GM21360 (cell line): ENCODE data around the gene SLC22A23.

Experiments used
- ATAC-seq: cut with Tn5 transposase; IDR thresholded peaks from one replicate; pipeline ENCODE4 v1.9.1; 2021; ENCODE audit warnings: mild to moderate bottlenecking, moderate library complexity; ENCODE audit not compliant: unreplicated experiment

SLC22A23 gene

DNA sequence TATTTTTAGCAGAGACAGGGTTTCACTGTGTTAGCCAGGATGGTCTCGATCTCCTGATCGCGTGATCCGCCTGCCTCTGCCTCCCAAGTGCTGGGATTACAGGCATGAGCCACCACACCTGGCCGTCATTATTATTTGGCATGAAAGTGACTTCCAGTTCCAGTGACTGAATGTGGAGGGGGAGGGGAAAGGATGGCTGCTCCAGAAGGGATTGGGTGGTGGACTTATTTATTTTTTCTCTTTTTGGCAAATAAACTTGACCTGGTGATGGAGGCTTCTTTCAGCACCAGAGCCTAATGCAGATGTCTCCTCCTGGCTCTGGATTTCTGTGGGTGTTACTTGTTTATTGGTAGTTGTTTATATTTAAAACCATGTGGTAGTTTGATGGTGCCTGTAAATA lies 16.9 kb upstream of the SLC22A23 start:
- ATAC-seq, result no peak

DNA sequence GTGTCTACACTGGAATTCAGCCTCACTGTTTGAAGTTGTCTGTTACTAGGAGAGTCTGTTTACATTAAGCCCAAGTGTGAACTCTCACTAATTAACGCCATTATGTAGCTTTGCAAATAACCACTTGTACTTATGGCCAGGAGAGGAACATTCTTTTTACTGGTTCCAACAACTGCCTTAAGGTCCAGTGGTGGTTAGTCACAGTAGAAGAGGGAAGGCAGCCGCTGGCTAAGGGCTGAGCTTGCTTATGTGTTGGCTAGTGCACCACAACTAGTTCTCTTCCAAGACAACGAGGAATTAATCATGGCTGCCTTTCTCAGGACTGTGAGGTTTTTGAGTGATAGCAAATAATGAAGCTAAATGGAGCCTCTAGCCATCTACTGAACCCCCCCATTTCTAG lies 14.9 kb upstream of the SLC22A23 start:
- no peak for ATAC-seq

GRCh38 chr6:3471286-3471685 lies 14.4 kb upstream of the SLC22A23 start:
- ATAC-seq, result no peak

- ATAC-seq, result no peak
These were observed 11.7 kb upstream of the SLC22A23 start for GRCh38 chr6:3468585-3468984.

- ATAC-seq, result no peak
These were observed 11.1 kb upstream of the SLC22A23 start for GRCh38 chr6:3467996-3468395.

DNA sequence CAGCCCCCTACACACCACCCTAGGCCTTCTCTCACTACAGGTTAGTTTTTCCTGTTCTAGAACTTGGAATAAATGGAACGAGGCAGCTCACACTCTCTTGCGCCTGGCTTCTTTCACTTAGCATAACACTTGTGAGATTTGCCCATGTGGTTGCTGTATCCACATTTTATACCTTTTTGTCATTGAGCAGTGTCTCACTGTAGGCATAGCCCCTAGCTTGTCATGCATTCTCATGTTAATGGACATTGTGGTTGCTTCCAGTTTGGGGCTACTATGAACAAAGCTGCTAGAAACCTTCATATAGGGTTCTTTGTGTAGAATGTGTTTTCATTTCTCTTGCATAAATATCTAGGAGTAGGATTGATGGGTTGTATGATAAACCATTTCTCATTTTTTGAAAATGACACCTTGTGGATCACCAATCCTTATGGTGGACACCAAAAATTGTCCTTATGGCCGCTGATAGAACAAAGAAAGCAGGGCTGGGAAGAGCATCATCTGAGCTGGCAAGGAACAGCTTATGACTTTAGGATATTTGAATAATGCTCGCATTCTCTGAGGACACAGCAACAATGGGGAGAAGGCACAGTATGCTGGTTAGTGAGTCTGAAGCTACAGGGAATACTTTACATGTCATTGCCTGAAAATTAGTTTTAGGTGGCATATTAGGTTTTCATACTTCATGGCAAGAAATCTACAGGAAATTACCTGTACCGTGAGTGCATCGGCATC lies 9.8 kb upstream of the SLC22A23 start:
- ATAC-seq, result no peak

GRCh38 chr6:3460253-3460652 lies 3.4 kb upstream of the SLC22A23 start:
- ATAC-seq, result no peak

GRCh38 chr6:3458706-3459421 lies 2.0 kb upstream of the SLC22A23 start:
- ATAC-seq, result no peak

- no peak for ATAC-seq
These were observed 1.1 kb upstream of the SLC22A23 start for GRCh38 chr6:3457710-3458602.

DNA sequence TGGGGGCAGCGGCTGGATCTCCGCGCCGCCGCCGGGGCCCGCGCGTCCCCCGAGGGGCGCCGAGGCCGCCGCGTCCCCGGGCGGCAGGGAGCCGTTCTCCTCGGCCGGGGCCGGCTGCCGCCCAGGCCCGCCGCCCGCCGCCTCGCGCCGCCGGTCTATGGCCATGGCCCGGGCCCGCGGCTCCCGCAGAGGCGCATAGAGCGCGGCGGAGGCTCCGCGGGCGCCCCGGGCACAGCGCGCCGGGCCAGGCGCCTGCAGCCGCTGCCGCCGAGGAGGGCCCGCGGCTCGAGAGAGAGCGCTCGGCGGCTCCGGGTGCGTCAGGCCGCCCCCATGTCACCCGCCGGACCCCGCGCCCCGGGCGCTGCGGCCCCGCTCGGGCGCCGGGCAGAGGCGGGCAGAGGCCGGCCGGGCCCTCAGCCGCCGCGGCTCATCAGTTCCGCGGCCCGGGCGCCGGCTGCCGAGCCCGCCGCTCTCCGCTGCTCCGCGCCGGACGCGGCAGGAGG lies 404 bp downstream of the SLC22A23 start:
- peak; percentile 45 for ATAC-seq

DNA sequence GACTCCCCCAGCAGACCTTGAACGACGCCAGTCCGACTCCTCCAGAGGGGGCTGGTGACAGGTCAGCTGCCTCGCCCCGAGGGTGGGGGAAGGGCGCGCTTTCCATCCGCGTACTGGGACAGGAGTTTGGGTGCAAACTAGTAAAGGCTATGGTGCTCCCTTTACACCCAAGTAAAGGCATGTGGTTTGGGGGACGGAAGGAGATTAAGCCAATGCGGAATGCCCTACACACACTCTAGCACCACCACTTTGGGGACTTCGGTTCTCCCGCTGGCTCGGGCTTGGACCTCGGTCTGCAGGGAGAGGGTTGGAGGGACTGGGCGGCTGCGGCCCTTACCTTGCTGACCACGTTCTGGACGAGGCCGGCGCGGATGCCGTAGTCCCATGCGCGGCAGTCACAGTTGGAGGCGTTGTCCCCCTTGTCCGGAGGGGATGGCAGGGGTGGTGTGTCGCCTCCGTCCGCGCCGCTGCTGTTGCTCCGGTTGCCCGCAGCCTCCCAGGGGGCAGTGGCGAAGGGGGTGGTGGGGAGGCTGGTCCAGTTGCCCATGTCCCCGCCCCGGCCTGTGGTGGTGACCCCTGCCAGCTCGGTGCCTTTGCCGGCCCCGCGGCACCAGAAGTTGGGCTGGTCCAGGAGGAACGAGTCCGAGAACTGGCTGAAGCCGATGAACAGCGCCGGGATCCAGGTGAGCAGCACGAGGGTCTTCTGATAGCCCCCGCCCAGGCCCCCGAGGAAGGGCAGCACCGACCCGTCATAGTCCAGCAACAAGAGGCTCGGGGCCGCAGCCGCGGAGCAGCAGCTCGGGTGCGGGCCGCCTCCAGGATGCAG lies 1.1 kb downstream of the SLC22A23 start:
- ATAC-seq, result no peak

DNA sequence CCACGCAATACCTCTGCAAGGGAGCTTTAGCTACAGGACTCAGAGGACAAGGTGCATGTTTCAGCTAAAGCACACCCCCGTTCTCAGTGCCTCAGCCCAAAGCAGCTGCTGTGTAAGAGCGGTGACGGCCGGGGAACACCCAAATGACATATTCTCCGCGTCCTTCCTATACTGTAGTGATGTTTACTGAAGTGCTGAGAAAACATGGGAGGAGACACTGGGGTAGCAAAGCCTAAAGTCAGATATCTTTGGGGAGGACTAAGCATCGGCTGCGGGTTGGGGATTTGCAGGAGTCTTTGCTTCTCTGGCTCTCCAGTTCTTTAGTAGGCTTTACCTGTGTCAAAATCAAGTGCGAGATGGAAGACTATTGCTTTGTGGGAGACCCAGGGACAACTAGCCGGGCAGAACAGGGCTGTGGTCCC lies 1.7 kb downstream of the SLC22A23 start:
- ATAC-seq, result no peak

GRCh38 chr6:3454273-3455010 lies 2.4 kb downstream of the SLC22A23 start:
- no peak for ATAC-seq

- ATAC-seq, result no peak
These were observed 3.2 kb downstream of the SLC22A23 start for GRCh38 chr6:3453413-3454272.

DNA sequence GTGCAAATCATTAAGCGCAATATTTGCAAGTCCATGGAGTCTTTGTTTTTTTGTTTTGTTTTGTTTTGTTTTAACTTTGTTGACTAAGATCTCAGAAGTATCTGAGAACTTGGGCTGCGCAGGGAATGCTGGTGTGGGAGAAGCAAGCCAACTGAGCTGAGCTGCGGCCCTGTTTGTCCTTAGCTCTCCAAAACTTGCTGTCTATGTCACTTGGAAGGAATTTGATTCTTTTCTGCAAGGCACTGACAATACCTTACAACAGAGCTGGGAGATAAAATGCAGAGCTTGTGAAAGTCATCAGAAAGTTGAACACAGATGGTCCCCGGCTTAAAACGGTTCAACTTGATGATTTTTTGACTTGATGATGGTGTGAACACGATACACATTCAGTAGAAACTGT lies 5.4 kb downstream of the SLC22A23 start:
- no peak for ATAC-seq

- no peak for ATAC-seq
These were observed 6.0 kb downstream of the SLC22A23 start for GRCh38 chr6:3450888-3451287.

DNA sequence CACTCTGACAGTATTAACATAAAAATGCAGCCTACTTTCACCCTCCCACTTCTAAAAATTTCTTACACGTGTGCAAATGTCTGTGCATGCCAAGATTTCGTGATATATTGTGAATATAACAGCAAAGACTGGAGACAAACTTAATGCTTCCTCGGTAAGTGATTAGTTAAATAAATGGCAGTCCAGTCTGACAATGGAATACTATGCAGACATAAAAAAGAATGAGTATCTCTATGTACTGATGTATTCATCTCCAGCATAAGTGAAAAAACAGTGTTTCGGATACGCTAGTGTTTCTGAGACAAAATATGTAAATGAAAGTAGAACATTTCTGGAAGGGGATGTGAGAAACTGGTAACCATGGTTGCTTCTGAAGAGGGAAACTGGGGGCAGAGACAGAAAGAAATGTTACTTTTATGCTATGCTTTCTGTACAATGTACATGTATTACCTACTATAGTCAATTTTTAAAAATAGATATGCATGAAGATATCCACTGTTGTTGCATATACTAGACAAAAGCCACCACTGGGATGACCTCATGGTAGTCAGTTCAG lies 7.0 kb downstream of the SLC22A23 start:
- no peak for ATAC-seq

DNA sequence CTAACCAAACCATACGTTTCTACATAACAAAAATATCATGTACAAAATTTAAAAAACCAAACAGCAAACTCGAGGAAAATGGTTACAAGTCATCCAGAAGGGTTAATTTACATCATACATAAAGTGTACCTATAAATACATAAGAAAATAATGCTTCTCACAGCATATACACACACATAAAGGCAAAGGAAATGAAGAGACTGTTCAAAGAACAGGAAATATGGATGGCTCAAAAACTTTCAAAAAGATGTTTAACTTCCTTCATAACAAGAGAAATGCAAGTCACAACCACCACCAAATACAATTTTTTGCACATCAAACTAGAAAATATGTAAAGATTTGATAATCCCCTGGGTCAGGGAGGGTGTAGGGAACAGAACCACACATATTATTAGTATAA lies 7.5 kb downstream of the SLC22A23 start:
- ATAC-seq, result no peak

GRCh38 chr6:3447005-3447404 lies 9.8 kb downstream of the SLC22A23 start:
- ATAC-seq, result no peak
